Pulmonary artery endothelial cell (primary cell): ENCODE measurements around the gene PCARE. TPM values are rescaled to one million over a fixed set of nuclear protein-coding genes. Genes with fewer than 3 reads are reported as not detected.

Experiments
- DNase-seq: peaks from one replicate; pipeline ENCODE4 v3.0.0-alpha.2; 2011; ENCODE audit warnings: low read depth, low spot score
- total RNA-seq: library from RNA; depleted of rRNA; stranded (reverse); fragments of >200 nt; gene quantifications from 2 replicates; pipeline ENCODE4 v1.2.3, GENCODE V29; 2014

The PCARE gene
- total RNA-seq, 1 donor from 2014 or later = not detected

DNA sequence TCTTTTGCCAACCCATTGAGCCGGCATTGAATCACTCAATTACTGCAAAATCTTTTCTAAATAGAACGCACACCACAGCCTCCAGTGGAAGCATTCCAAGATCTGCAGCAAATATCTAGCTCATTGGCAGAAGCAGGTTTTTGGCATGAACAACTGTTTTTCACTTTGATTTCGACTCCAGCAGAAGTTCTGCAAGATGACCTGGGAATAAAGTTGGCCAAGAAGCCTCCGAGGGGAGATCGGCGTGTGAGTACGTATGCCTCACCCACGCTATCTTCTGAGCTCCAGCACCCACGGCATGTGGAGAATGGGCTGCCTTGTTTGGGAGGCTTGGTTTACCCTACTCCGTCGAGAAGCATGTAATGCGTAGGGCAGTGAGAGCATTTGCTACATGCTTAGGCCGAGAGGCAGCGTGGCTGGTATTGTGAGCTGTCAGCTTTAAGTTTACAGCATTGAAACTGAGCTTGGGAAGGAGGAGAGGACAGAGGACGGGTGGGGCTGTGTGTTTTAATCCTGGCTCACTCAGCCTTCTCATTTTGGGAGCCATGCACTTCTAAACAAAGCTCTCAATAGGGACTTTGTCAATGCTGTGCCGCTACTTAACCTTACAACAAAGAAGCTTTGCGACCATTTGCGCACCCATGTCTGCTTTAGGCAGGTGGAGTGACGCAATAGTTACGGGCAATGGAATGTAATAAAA lies 10.5 kb downstream of the PCARE start:
- no peak for DNase-seq

DNA sequence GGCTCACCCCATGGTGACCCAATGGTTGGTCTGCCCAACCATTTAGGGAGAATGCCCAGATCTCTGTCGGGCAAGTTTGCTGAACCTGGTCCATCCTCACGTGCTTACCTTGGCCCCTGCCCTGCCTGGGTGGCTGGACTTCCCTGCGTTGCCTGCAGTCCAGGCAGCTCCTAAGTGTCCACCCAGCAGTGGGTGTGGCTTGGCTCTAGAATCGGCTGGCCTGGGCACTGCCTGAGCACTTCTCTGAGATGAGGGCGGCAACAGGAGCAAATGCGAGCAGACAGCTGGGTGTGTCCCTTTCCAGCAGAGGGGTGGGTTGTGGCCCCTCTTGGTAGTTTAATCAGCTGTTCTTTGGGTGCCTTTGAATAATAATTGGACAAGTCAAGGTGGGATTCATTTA lies 11.3 kb downstream of the PCARE start:
- no peak for DNase-seq

DNA sequence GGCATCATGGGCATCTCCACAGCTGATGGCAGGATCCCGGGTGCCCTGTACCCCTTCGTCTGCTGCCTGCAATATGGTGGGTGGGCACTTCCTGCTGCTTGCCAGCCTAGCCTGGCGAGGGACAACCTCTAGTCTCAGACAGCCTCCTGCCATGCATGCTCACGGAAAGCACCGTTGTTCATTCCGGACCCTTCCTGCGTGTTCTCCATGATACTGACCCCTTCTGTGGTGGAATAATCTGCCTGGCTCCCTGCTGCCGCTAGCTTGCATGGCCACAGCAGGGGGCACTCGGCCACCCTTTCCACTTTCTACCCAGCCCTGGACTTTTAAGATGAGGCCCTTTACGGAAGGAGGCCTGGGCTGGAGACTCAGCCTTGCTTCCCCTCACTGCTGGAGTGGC lies 12.0 kb downstream of the PCARE start:
- no peak for DNase-seq

DNA sequence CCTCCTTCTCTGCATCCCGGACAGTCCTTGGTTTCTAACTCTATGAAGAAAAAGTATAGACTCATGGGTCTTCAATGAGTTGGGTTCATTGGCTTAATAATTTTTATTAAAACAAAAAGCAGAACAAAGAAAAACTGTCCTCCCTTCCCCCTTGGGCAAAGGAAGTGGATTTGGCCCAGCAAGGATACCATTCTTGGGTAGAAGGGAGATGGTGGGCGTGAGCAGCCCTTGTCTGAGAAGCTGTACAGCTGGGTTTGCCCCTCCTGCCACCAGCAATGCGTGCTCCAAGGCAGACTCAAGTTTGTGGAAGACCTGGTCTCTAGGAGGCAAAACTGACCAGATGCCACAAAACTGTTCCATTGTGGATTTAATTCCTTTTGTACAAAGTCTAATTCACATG lies 12.7 kb downstream of the PCARE start:
- DNase-seq = no peak

DNA sequence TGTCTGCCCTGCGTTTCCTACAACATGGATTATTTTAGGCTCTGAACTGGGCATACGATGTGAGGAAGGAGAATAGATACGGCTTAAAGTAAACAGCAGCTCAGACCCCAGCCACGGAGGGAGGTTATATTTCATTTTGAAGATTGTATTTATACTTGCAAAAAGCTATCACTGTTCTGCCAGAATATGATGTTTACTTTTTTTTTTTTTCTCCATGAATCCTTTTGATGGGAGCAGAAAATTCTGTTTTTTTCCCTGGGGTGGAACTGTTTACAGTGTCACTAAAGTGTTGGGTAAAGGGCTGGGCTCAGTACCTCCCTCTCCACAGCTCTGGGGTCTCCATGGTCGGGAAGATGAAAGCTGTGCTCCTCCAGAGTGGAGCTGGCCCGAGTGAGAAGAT lies 13.1 kb downstream of the PCARE start:
- no peak for DNase-seq

DNA sequence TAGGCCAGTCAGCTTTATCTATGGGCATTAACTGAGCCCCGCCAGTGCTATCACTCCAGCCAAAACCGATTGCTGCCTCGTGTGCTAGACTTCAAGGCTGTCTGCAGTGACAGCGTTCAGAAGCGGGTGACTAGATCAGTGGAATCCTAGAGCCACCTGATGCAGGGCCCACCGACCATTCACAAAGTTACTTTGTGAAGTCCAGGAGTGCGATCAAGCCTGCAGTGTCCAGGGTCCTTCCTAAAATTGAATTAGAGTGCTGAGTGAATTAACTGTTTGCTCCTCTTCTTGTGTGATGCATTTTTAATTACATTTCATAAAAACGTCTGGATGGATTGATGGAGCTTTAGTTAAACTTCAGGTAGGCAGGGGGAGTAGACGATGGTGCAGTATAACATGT lies 13.9 kb downstream of the PCARE start:
- DNase-seq = no peak

DNA sequence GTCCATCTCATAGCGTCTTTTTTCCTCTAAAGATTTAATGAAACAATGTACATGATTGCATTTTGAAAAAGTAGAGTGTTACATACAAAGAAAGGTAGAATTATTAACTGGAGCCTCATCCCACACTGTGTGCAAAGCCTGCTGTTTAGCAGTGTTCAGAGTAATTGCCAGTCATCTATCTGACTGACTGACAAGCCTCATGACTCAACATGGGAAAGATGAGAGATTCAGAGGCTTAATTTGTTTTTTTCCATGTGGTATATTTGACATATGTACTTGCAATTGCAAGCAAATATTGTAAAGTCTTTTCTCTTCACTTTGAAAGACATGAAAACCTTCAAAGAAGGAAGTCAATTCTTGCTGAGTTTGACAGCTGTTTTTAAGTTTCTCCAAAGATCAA lies 14.7 kb downstream of the PCARE start:
- DNase-seq = no peak

DNA sequence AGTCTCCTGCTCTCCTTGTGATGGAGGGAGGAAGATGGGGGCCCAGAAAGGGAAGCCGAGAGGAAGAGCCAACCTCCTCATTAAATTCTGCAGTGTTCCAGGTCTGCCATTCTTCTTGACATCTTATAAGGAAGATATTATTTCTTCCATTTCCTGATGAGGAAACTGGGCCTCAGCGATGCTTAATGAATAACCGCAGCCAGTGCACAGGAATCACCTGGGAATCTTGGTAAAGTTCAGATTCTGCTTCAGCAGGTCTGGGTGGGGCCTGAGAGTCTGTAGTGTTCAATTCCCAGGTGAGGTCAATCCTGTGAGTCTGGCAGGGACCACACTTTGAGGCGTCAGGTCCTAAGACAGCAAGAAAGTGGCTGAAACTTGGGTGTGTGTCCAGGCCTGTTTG lies 17.3 kb downstream of the PCARE start:
- DNase-seq = no peak

DNA sequence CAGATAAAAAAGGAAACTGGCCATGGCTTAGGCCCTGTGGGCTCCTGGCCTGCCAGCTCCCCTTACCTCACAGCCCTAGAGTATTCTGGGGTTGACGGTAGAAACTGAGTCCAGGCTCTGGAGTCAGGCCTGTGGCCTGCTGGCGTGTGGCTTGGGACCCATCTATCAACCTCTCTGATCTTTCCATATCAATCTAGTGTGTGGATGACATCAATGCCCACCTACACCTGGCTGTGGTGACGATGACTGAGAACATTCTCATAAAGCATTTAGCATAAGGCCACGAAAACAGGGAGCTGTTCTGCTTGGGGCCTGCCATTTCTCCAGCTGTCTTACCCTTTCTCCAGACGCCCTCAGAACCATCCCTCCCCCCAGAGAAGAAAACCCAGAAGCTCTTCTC lies 17.9 kb downstream of the PCARE start:
- no peak for DNase-seq

DNA sequence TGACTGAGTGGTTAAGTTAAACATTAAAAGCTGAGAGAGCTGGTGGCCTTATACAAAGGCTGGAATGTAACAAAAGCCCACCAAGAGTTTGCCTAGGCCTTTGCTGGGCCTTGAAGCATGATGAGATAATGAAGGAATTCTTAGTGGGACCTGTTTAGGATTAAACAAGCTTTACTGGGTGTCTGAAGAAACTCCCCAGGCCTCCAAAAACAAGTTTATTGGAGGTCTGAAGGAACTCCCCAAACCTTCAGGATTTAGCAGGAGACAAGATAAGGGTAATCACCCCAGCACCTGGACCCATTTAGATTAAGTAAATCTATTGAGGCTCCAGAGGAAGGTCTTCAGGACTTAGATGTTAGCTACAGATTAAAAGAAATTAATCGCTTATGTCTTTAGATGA lies 18.7 kb downstream of the PCARE start:
- no peak for DNase-seq

DNA sequence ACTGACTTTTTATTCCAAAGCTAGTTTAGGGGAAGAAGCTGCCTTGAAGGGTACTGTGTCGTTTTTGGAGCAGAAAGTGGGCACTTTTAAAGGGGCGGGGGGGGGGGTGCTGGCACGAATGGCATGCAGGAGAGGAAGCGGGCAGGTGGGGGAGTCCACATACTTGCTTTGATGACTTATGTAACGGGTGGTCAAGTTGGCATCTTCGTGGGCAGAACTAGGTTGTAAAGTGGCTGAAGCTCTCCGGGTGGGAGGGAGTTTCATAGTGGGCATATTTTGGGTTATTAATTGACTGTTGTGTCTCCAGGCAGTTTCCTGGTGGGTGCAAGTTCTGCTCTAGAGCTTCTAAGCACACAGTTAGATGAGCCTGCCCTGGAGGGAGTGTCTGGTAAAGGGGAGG lies 19.9 kb downstream of the PCARE start:
- DNase-seq = no peak

DNA sequence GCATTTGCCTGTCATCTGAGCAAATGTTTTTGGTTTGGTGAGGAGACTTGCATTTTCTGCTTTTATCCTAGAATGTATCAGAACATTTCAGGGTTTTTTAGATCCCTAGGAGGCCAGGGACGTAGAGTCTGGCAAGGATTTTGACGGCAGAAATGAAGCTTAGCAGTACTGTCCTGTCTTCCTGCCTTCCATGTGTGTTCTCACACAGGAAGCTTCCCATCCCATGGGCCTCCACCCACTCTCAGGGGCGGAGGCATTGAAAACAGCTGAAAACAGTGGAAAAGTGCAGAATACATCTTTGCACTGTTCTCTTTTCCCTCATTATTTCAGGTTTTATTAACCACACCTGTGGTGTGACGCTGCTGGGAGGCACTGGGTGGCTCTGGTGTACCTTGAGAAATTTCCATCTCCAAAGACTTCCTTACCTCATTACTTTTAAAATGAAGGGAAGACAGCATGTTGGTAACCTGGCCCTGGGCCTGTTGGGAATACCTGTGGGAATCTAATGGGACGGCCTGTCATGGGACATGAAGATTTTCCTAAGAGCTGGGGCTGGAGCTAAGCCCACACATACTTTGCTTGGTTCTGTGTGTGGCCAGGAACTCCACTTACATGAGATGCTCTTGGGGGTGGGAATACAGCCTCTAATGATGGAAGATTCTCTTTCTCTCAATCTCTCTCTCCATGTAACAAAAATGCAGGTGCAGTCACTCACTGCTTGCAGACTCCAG lies 20.5 kb downstream of the PCARE start:
- DNase-seq = no peak

DNA sequence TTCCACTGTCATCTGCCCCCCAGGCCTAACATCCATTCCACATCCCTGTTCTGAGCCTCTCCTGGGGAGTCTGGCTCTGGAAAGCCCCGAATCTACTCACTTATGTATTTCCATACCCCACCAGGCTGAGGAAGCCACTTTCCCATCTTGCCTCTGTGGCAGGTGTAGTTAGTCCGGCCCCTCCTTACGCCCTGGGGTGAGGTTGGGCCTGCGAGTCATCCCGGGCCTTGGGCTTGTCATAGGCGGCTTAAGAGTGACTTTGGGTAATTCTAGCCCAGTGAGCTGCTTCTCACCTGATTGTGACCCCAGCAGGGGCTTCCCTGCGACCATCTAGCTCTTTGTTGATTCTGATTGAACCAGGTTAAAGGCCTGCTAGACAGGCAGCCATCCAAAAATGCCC lies 21.1 kb downstream of the PCARE start:
- DNase-seq = no peak

DNA sequence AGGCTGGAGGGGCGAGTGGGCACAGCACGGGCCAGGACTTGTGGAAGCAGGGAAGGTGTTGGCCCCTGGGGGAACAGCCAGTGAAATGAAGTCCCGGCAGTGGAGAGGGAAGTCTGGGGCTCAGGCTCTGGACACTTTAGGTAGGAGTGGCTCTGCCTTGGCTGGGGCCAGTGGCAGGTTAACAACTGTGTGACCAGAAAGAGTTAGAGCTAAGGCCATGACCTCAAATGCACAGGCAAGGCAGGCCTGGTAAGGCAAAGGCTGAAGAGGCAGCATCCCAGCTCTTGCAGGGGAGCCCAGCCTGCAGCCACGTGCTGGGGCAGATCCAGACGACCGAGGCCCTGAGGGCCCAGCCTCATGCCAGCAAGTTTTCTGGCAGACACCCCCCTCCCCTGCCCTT lies 21.5 kb downstream of the PCARE start:
- no peak for DNase-seq

DNA sequence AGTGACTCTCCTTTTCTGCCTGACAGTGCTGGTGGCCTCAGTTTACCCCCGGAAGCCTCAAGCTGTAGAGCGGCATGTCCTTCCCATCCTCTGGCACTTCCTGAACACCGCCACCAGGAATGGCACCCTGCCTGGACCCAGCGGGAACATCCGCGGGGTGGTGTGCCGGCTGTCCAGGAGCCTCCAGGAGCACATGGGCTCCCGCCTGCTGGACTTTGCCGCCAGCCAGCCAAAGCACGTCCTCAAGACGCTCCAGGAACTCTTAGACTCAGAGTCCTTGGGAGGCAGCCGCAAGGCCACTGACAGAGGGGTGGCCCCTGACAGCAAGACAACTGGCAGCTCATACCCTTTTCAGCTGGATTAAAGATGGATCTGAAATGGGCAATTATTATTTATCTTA lies 22.6 kb downstream of the PCARE start:
- no peak for DNase-seq

DNA sequence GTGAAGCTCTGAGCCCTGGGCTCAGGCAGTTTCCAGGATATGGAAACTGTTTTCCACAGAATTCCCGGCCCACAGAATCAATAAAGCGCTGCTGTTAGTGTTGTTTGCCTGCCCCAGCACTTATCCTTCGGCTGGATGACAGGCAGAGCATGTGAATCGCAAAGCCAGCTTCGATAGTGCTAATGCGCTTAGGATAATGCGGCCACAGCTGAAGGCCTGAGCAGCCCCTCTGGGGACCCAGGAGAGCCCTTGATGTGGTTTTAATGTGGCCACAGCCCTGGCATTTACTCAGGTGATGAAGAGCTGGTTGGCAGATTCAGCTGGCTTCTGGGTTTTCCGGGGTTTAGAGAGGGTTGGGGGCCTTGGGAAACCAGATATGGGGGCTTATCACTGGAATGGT lies 23.7 kb downstream of the PCARE start:
- DNase-seq = no peak

DNA sequence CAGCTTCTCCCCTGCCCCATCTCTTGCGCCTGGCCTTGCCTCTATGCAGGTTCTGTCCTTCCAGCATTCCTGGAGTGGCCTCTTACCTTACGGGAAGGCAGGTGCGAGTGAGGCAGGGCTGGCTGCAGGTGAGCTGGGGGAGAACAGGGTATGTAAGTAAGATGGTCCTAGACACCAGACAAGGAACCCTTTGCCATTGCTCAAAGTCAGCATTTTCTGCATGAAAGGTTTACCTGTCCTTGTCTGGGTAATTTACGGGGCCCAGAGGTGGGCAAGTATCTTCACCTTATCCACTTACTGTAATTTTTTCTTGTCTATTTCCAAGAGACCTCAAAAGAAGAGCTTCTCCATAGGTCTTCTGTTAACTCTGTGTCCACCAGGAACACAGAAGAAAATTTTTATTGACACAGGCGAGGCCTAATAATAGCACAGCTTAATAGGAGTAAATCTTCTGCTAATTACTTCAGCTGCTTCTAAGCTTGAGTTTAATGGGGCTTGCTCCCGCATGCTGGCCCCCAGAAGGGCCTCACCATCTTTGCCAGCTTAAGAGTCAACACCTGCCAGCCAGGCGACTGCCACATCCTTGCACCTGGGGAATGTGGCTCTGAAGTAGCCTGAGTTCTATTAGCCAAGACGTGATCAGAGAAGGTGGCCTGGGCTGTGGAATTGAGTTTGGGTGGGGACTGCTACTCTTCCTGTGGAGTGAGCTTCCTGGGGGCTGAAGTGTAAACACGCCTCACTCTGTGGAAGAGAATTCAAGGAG lies 27.1 kb downstream of the PCARE start:
- DNase-seq = no peak

DNA sequence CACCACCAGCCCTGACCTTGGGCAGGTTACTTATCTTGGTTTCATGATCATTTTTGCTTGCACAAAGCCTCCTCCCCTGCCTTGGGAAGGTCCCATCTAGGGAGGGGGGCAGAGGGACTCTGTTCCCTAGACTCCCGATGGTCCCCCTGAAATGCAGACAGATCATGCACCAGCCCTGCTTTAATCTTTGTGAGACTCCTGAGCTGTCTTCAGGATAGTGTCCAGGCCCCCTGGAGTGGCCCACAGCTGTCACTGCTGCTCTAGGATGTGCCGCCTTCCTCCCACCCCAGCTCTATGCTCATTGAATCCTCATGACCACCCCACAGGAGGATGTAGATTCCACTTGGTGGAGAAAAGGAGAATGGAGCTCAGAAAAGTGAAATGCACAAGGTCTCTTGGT lies 28.0 kb downstream of the PCARE start:
- no peak for DNase-seq

DNA sequence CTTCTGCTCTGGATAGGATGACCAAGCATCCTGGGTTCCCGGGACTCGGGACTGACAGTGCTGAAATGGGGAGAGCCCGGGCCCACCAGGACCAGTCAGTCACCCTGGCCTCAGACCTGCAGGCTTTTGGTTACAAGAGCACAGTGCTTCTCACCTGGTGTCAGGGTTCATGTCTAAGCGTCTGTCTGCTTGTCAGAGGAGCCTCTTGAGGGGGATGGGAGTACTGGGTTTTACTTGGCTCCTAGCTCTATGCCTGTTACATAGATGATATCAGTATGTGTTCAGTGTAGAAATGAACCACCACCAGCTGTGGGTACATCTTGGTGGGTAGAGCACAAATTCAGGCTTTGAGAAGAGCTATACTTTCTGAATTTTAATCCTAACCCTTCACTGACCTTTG lies 29.9 kb downstream of the PCARE start:
- no peak for DNase-seq

DNA sequence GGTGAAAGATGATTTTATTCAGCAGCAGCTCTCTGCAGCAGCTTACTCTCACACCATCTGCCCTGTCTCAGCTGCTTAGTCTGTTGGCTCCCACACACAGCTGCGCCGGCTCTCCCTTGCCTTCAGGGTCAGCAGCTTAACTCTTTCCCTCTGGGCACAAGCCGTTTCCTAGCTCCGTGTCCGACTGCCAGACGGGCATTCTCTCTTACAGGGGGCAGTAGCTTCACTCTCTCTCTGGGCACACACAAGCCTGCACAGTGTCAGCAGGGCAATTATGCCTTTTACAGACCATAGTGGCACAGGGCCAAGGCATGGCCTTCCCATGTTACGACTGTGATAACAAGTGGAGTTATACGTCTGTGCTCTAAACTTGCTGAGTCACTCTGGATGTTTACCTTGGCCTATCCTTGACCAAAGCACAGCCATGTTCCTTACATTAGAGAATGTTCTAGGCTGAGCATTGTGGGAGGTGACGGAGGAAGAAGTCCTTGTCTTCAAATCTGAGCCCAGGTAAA lies 31.7 kb downstream of the PCARE start:
- no peak for DNase-seq

DNA sequence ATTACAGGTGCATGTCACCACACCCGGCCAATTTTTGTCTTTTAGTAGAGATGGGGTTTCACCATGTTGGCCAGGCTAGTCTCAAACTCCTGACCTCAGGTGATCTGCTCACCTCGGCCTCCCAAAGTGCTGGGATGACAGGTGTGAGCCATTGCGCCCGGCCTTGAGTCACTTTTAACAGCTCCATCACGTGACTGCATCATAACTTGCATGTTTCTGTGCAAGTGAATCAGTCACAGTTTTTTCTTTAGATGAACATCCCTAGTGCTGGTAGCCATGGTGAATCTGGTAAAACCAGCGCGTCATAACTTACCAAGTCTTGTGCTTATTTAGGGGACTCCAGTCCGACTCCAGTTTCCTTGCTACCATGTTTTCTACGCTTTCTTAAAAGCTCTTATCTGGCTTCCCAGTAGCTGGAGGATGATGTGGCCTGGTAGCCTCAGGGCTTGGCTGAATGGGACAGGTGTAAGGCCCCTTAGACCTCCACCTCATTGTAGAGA lies 33.1 kb downstream of the PCARE start:
- DNase-seq = no peak

DNA sequence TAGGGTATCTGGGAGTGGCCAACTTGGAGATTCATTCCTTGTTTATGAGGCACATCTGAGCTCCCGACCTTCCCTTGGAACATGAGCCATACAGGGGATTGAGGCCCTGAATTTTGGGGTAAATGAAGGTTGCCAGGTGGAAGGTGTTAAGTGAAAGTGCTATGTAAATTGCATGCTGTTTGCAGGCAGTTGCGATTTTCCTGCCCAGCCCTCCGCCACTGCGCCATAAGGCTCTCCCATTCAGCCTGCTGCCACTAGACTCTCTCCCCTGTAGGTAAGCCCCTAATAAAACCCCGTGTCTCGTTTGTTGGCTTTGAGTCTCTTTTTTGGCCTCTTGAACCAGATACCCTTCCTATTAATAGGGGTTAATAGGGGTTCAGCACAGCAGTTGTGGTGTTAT lies 33.8 kb downstream of the PCARE start:
- no peak for DNase-seq
